Thyroid gland (tissue), 4 donors: ENCODE measurements around the gene COBLL1. TPM values are rescaled to one million over a fixed set of nuclear protein-coding genes. Genes with fewer than 3 reads are reported as not detected.

ENCODE experiments used
- DNase-seq, 2 donors: peaks; one replicate each; pipeline ENCODE4 v3.0.0-alpha.2; 2019
- H3K27ac ChIP-seq, 3 donors: fragments of 200-600 bp; sonication (generic); 1 replicate in 2 of 3; 2 replicates in 1 of 3; pipeline ENCODE4 v1.5.1; 2016 to 2019; ENCODE audit warnings: mild to moderate bottlenecking in 1 of 3, moderate library complexity in 1 of 3
- H3K27me3 ChIP-seq: fragments of 200-600 bp; sonication (generic); one replicate; pipeline ENCODE4 v1.5.1; 2019
- H3K36me3 ChIP-seq, 2 donors: fragments of 200-600 bp; sonication (generic); one replicate each; pipeline ENCODE4 v1.5.1; 2016 to 2019
- H3K4me1 ChIP-seq, 2 donors: fragments of 200-600 bp; sonication (generic); one replicate each; pipeline ENCODE4 v1.5.1; 2017 to 2019
- H3K4me3 ChIP-seq, 3 donors: fragments of 200-600 bp; sonication (generic); replicated peaks in 1 of 3; 1 replicate in 2 of 3; 2 replicates in 1 of 3; pipeline ENCODE4 v1.5.1; 2016; ENCODE audit warnings: mild to moderate bottlenecking in 1 of 3
- H3K9me3 ChIP-seq: fragments of 200-600 bp; sonication (generic); one replicate; pipeline ENCODE4 v1.5.1; 2017
- CTCF ChIP-seq, 6 experiments: fragments of 200-600 bp in 3 of 6; fragments of 450-650 bp in 3 of 6; sonication (generic) in 3 of 6; IDR thresholded peaks; one replicate each; pipeline ENCODE4 v1.5.1; 2016 to 2019; ENCODE audit warnings: antibody characterized with exemption in 6 of 6, mild to moderate bottlenecking in 2 of 6, inconsistent platforms in 1 of 6, moderate library complexity in 1 of 6
- POLR2A ChIP-seq, 2 donors: fragments of 450-650 bp; IDR thresholded peaks; one replicate each; pipeline ENCODE4 v1.6.1; 2017; ENCODE audit warnings: antibody characterized with exemption in 2 of 2, mild to moderate bottlenecking in 2 of 2, moderate library complexity in 1 of 2
- WGBS, 2 donors: methylation state at CpG; one replicate each; pipeline ENCODE4 v1.1.5; 2017; 5-methylcytosine and 5-hydroxymethylcytosine counted together
- intact Hi-C: fragments of 100-400 bp; cut with DNase I; formaldehyde crosslinking; loops from one replicate; pipeline ENCODE4 v1.15.1; 2023
- total RNA-seq, 4 donors: library from RNA; depleted of rRNA; stranded (reverse); fragments of >200 nt; gene quantifications; one replicate each; pipeline ENCODE4 v1.2.3, GENCODE V29; 2016

The COBLL1 gene
- total RNA-seq, 4 donors from 2014 or later, result 41.8 to 90.8 (median 76.9) TPM

DNA sequence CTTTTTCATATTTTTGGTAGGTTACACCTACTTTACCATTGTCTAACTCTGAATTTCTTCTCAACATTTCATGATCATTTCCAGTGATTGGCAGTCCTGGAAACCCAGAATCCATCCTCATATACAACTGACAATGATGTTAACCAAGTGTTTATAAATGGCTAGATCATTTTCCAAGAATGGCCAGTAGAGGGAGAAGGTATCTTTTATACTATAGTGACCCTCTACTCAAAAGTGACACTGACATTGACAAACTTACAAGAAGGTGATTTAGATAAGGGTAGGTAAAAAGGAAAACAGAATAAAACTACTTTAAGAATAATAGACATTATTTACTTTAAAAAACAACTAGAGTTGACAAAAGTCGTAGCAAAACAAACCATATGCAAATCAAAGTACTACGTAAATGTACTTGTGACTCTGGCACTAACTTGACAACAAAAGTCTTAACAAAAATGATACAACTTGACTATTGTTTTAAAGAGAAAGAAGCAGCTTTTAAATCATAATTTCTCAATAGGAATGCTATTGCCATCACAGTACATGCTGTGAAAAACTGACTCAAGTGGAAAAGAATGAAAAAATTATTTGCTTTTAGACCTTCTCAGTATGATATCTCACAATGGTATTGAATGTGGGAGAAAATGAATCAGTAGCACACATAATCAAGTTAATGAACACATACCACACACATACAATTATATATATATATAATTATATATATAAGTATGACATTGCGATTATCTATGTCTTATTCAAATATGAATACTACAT is 143.7 kb downstream of the COBLL1 start:
- no peak overlapping the region for H3K4me3 ChIP-seq
- H3K4me1 ChIP-seq, result no peaks in the 10 kb centered on the region
- peaks cover 0 to 13% of the 10 kb centered on the region in 2 donors for H3K36me3 ChIP-seq
- WGBS, 2 donors, result 76 to 79% methylated on average over 3 of the region's 3 CpGs
- no peak overlapping the region for H3K27ac ChIP-seq
- TF ChIP-seq CTCF (IDR thresholded peaks at IDR 0.05) (peak in 5 of 6 experiments; percentile 9 to 57 (median 46)), POLR2A (IDR thresholded peaks at IDR 0.05) (no peak)
- H3K27me3 ChIP-seq, result no peaks in the 10 kb centered on the region
- intact Hi-C loops, result no loop called here
- H3K9me3 ChIP-seq, result no peaks in the 10 kb centered on the region
- no peak for DNase-seq

DNA sequence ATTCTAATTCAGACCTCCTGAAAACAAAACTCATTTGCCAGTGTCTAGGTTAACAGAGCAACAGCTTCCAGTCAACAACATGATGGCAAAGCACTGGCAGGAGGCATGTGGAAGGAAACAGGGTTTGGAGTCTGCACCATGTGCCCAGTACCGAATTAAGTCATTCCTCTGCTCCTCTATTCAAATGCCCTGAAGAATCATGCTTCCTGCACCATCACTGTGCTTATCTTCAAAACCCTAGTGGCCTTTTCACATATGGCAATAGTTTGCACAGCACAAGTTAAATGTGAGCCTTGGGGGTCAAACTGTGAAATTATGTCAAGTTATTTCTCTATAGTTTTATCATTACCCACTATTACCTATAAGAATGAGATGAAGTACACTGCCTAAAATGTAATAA is 145.0 kb downstream of the COBLL1 start:
- no peak overlapping the region for H3K27ac ChIP-seq
- no peak for TF ChIP-seq CTCF (IDR thresholded peaks at IDR 0.05)
- TF ChIP-seq POLR2A (IDR thresholded peaks at IDR 0.05), result no peak
- H3K4me3 ChIP-seq, result no peak overlapping the region
- H3K27me3 ChIP-seq, result no peaks in the 10 kb centered on the region
- WGBS, 2 donors, result 79 to 95% methylated on average over 1 of the region's 1 CpG
- intact Hi-C loops, result no loop called here
- peaks cover 0 to 15% of the 10 kb centered on the region in 2 donors for H3K36me3 ChIP-seq
- no peaks in the 10 kb centered on the region for H3K9me3 ChIP-seq
- H3K4me1 ChIP-seq, result no peaks in the 10 kb centered on the region
- no peak for DNase-seq

GRCh38 chr2:164694275-164694695 is 147.3 kb downstream of the COBLL1 start:
- Histone ChIP-seq H3K9me3 (no peaks in the 10 kb centered on the region), H3K4me1 (no peaks in the 10 kb centered on the region), H3K27me3 (no peaks in the 10 kb centered on the region), H3K27ac (no peak overlapping the region), H3K4me3 (no peak overlapping the region), H3K36me3 (peaks cover 0 to 18% of the 10 kb centered on the region in 2 donors)
- intact Hi-C loops, result no loop called here
- no peak for TF ChIP-seq CTCF (IDR thresholded peaks at IDR 0.05)
- TF ChIP-seq POLR2A (IDR thresholded peaks at IDR 0.05), result no peak
- DNase-seq, result no peak
- 92 to 96% methylated on average over 6 of the region's 6 CpGs for WGBS, 2 donors

GRCh38 chr2:164693834-164694233 is 147.8 kb downstream of the COBLL1 start:
- TF ChIP-seq CTCF (IDR thresholded peaks at IDR 0.05) (no peak), POLR2A (IDR thresholded peaks at IDR 0.05) (no peak)
- Histone ChIP-seq H3K4me1 (no peaks in the 10 kb centered on the region), H3K36me3 (peaks cover 0 to 18% of the 10 kb centered on the region in 2 donors), H3K27me3 (no peaks in the 10 kb centered on the region), H3K4me3 (no peak overlapping the region), H3K9me3 (no peaks in the 10 kb centered on the region), H3K27ac (no peak overlapping the region)
- no peak for DNase-seq
- intact Hi-C loops, result no loop called here

GRCh38 chr2:164693390-164693789 is 148.2 kb downstream of the COBLL1 start:
- no peak overlapping the region for H3K27ac ChIP-seq
- DNase-seq, result no peak
- TF ChIP-seq CTCF (IDR thresholded peaks at IDR 0.05), result no peak
- TF ChIP-seq POLR2A (IDR thresholded peaks at IDR 0.05), result no peak
- no peaks in the 10 kb centered on the region for H3K9me3 ChIP-seq
- no peaks in the 10 kb centered on the region for H3K27me3 ChIP-seq
- intact Hi-C loops, result no loop called here
- no peaks in the 10 kb centered on the region for H3K4me1 ChIP-seq
- H3K4me3 ChIP-seq, result no peak overlapping the region
- H3K36me3 ChIP-seq, result peaks cover 0 to 18% of the 10 kb centered on the region in 2 donors
